GM18508 (cell line): Measurements from ENCODE around the gene RANBP9.
A peak's percentile ranks its signal among the peaks of the same experiment; 100 is the strongest.

ENCODE experiments used
- ATAC-seq: cut with Tn5 transposase; IDR thresholded peaks from one replicate; pipeline ENCODE4 v1.9.1; 2021; ENCODE audit warnings: moderate number of reproducible peaks; ENCODE audit not compliant: insufficient read depth, unreplicated experiment

The RANBP9 gene

GRCh38 chr6:13711733-13712598 lies at the start of gene RANBP9:
Gene RANBP9 (minus strand): TSS chr6:13711835. CDS start chr6:13711505, 330 bp downstream.
- ATAC-seq = peak; percentile 46

GRCh38 chr6:13760307-13761304 lies 49.0 kb upstream of the RANBP9 start:
- no peak for ATAC-seq

DNA sequence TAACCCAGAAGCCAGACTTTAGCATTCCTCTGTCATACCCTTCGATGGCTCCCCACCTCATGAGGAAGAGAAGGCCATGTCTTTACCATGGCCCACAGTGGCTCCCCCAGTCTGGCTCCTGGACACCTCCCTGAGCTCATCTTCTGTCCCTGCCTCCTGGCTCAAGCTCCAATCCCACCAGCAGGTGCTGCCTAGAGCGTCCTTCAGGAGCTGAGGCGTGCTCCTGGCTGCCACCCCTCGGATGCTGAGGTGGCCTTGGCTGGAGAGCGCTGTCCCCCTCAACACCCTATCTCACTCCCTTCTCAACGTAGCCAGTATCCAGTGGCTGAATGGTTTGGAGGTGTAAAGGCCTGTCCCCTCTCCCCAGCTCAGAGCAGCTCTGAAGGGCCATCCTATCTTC lies 47.4 kb upstream of the RANBP9 start:
- no peak for ATAC-seq

GRCh38 chr6:13754644-13755043 lies 43.0 kb upstream of the RANBP9 start:
- ATAC-seq = no peak

- ATAC-seq = no peak
Measured at GRCh38 chr6:13743736-13744127, 32.1 kb upstream of the RANBP9 start.

DNA sequence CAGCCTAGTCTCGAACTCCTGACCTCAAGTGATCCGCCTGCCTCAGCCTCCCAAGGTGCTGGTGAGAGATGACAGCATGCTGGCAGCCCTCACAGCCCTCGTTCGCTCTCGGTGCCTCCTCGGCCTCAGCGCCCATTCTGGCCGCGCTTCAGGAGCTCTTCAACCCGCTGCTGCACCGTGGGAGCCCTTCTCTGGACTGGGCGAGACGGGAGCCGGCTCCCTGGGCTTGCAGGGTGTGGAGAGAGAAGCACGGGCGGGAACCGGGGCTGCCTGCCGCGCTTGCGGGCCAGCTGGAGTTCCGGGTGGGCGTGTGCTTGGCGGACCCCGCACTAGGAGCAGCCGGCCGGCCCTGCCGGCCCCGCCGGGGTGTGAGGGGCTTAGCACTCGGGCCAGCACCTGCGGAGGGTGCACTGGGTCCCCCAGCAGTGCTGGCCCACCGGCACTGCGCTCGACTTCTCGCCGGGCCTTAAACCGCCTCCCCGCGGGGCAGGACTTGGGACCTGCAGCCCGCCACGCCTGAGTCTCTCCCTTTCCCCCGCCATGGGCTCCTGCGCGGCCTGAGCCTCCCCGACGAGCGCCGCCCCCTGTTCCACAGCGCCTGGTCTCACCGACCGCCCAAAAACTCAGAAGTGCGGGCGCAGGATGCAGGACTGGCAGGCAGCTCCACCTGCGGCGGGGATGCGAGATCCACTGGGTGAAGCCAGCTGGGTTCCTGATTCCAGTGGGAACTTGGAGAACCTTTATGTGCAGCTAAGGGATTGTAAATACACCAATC lies 31.5 kb upstream of the RANBP9 start:
- ATAC-seq = no peak

- no peak for ATAC-seq
Measured at GRCh38 chr6:13741365-13741764, 29.7 kb upstream of the RANBP9 start.

- ATAC-seq = no peak
Measured at GRCh38 chr6:13735031-13735430, 23.4 kb upstream of the RANBP9 start.

- no peak for ATAC-seq
Measured at GRCh38 chr6:13733178-13733887, 21.7 kb upstream of the RANBP9 start.

DNA sequence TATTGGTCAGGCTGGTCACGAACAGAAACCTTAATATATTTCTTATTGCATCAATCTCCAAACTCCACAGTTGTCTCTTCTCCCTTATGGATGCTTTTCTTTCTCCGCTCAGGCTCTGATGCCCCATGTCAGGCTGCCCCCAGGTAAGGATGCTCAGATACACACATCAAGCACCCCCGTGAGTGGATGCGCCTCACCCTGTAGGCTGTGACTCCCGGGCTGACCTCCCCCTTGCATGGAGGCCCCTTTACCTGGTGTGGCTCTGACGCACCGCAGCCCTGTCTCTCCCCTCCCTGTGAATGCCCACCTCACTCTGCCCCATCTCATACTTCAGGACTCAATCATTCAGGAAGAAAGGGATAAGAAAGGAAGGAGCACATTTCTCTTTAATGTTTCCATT lies 19.1 kb upstream of the RANBP9 start:
- no peak for ATAC-seq

- ATAC-seq = no peak
Measured at GRCh38 chr6:13729891-13730290, 18.3 kb upstream of the RANBP9 start.

- ATAC-seq = no peak
Measured at GRCh38 chr6:13725570-13725969, 13.9 kb upstream of the RANBP9 start.

DNA sequence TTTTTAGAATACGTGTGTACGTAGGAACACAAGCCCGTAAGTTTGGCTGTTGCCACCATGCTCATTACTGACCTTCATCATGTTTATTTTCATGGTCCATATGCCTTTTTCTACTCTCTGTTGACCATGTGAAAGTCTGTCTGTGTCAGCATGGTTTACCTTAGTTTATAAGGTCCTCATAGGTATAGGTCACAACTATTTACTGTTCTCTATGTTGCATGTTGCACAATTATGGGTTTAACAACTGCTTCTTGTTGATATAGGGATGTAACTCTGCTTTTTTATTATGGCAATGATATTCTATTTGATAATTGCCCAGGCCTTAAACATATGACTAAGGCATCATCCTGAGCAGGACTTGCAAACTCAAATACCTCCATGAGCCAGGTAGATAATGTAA lies 13.4 kb upstream of the RANBP9 start:
- no peak for ATAC-seq

DNA sequence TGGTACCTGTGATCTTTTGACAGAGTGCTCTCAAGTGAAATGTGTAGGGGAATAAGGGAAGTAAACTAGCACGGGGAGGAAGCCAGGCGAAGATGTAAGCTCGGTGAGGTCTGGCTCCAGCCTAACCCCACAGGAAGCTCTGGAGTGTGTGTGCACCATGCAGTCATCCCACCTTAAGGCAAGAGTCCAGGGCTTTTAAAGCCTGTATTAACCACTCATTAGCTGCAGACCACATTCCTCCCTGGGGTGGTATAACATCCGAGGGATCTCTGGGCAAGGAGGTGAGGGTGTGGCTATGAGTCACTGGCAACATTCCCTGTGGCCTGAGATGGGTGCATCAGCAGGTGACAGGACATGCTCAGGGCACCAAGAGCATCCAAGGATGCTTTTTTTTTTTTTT lies 12.5 kb upstream of the RANBP9 start:
- no peak for ATAC-seq

- ATAC-seq = no peak
Measured at GRCh38 chr6:13722880-13723279, 11.2 kb upstream of the RANBP9 start.

DNA sequence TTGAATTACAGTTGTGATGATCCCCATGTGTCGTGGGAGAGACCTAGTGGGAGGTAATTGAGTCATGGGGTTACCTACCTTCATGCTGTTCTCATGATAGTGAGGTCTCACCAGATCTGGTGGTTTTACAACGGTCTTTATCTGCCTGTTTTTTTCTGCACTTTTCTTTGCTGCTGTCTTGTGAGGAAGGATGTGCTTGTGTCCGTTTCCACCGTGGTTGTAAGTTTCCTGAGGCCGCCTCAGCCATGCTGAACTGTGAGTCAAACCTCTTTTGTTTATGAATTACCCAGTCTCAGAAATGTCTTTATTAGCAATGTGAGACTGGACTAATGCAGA lies 6.5 kb upstream of the RANBP9 start:
- ATAC-seq = no peak

DNA sequence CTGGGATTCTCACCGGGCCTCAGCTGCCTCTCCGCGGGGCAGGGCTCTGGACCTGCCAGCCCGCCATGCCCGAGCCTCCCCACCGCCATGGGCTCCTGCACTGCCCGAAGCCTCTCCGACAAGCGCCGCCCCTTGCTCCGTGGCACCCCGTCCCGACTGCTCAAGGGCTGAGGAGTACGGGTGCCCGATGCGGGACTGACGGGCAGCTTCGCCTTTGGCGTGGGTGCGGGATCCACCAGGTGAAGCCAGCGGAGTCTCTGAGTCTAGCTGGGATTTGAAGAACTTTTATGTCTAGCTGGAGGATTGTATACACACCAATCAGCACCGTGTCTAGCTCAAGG lies 5.3 kb upstream of the RANBP9 start:
- ATAC-seq = no peak

- no peak for ATAC-seq
Measured at GRCh38 chr6:13716225-13716954, 4.8 kb upstream of the RANBP9 start.

DNA sequence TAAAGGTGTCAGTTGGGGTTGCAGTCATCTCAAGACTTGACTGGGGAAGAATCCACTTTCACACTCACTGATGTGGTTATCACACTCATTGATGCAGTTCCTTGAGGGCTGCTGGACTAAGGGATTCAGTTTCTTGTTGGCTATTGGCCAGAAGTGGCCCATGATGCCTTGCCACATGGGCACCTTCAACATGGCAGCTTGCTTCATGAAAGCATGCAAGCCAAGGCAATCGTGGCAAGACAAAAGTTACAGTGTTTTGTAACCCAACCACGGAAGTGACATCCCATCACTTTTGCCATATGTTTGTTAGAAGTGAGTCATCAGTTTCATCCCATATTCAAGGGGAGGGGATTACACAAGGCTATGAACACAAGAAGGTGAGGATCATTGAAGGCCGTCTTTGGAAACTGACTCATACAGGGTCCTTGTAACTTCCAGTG lies 3.8 kb upstream of the RANBP9 start:
- no peak for ATAC-seq
